DMS53 treated with DMSO at 0.1 percent for 48 hours (cell line): ENCODE measurements around the gene PIP4P1.

Experiments used
- DNase-seq: peaks from one replicate; lab custom pipeline; 2025; ENCODE audit not compliant: unreplicated experiment; lab: John Stamatoyannopoulos, UW

The PIP4P1 gene

GRCh38 chr14:20438664-20439063, 22.6 kb downstream of the PIP4P1 start:
- no peak for DNase-seq

- DNase-seq: no peak
Measured at GRCh38 chr14:20436363-20436755, 24.9 kb downstream of the PIP4P1 start.

GRCh38 chr14:20435582-20436362, 25.5 kb downstream of the PIP4P1 start, which contains the start of gene KLHL33:
KLHL33 (minus strand) TSS chr14:20436166; CDS start chr14:20435811, 355 bp downstream.
- no peak for DNase-seq

- no peak for DNase-seq
Measured at GRCh38 chr14:20434701-20435581, 26.3 kb downstream of the PIP4P1 start.

GRCh38 chr14:20429801-20430669, 31.2 kb downstream of the PIP4P1 start:
- no peak for DNase-seq

- no peak for DNase-seq
Measured at GRCh38 chr14:20428802-20429201, 32.4 kb downstream of the PIP4P1 start.

GRCh38 chr14:20428010-20428365, 33.2 kb downstream of the PIP4P1 start:
- DNase-seq: no peak

- DNase-seq: peak; percentile 27
Measured at GRCh38 chr14:20427231-20428009, 33.8 kb downstream of the PIP4P1 start.

GRCh38 chr14:20424851-20425250, 36.4 kb downstream of the PIP4P1 start:
- no peak for DNase-seq

GRCh38 chr14:20422886-20423285, 38.3 kb downstream of the PIP4P1 start:
- DNase-seq: no peak

- no peak for DNase-seq
Measured at GRCh38 chr14:20421267-20421666, 40.0 kb downstream of the PIP4P1 start.

- DNase-seq: no peak
Measured at GRCh38 chr14:20419419-20419818, 41.8 kb downstream of the PIP4P1 start.

- no peak for DNase-seq
Measured at GRCh38 chr14:20418501-20418909, 42.7 kb downstream of the PIP4P1 start.

- no peak for DNase-seq
Measured at GRCh38 chr14:20417250-20418186, 43.7 kb downstream of the PIP4P1 start.

- no peak for DNase-seq
Measured at GRCh38 chr14:20416223-20416622, 45.0 kb downstream of the PIP4P1 start.

- peak; percentile 2 for DNase-seq
Measured at GRCh38 chr14:20415782-20416206, 45.4 kb downstream of the PIP4P1 start.

- no peak for DNase-seq
Measured at GRCh38 chr14:20413744-20414082, 47.5 kb downstream of the PIP4P1 start.

GRCh38 chr14:20412876-20413743, 48.1 kb downstream of the PIP4P1 start, which contains the start of gene TEP1:
TEP1 (minus strand) TSS chr14:20413501; CDS start chr14:20408439, 5,062 bp downstream.
- peak; percentile 34 for DNase-seq
